Endothelial cell of umbilical vein (primary cell): ENCODE data around the gene SAP25. TPM values are rescaled to one million over a fixed set of nuclear protein-coding genes. Genes with fewer than 3 reads are reported as not detected.

Experiments
- BruUV-seq: library from RNA; stranded (reverse); fragments of 400-500 nt; replicated peaks from 2 replicates; lab custom pipeline; 2021; lab: Mats Ljungman, UMichigan
- CTCF ChIA-PET: fragments of 300-600, 350-600 bp; sonication (Branson Sonifier 250); formaldehyde crosslinking; loops from one replicate; lab custom pipeline; 2021; ENCODE audit warnings: antibody characterized with exemption, inconsistent platforms; lab: Charles Lee
- POLR2A ChIA-PET: fragments of 300-600, 350-600 bp; sonication (Branson Sonifier 250); formaldehyde crosslinking; loops from one replicate; lab custom pipeline; 2021; ENCODE audit warnings: antibody characterized with exemption, inconsistent platforms; lab: Charles Lee
- DNase-seq: peaks from one replicate; pipeline ENCODE4 v3.0.0-alpha.2; 2011; ENCODE audit warnings: low read depth, low spot score
- FAIRE-seq: peaks from 2 replicates; lab custom pipeline; 2011; peaks lifted over from hg19 to GRCh38; lab: Jason Lieb, UNC
- H2AFZ ChIP-seq: 2 replicates; pipeline ENCODE4 v1.6.0; 2012; ENCODE audit warnings: low read depth, low read length, control low read depth, inconsistent platforms
- H3K27ac ChIP-seq: 2 replicates; pipeline ENCODE4 v1.5.1; 2011; ENCODE audit warnings: low read depth, mild to moderate bottlenecking, control low read depth, low read length, moderate library complexity; ENCODE audit not compliant: insufficient read depth
- H3K27me3 ChIP-seq, 2 experiments: 2 replicates each; pipeline versions ENCODE4 v1.6.0 to v1.6.1; 2011; ENCODE audit warnings: low read length in 2 of 2, mixed read lengths in 1 of 2; ENCODE audit not compliant: control insufficient read depth in 2 of 2, insufficient read depth in 2 of 2
- H3K36me3 ChIP-seq, 2 experiments: 2 replicates in 1 of 2; 3 replicates in 1 of 2; pipeline ENCODE4 v1.5.1; 2011; ENCODE audit warnings: low read length in 2 of 2, mild to moderate bottlenecking in 1 of 2, moderate library complexity in 1 of 2; ENCODE audit not compliant: control insufficient read depth in 2 of 2, insufficient read depth in 2 of 2; ENCODE audit errors: extremely low read depth in 1 of 2
- H3K4me1 ChIP-seq: 3 replicates; pipeline ENCODE4 v1.5.1; 2011; ENCODE audit warnings: mild to moderate bottlenecking, low read length; ENCODE audit not compliant: control insufficient read depth, insufficient read depth; ENCODE audit errors: extremely low read depth
- H3K4me2 ChIP-seq: 2 replicates; pipeline ENCODE4 v1.6.1; 2011; ENCODE audit warnings: low read length, control low read depth, mixed read lengths; ENCODE audit not compliant: insufficient read depth
- H3K4me3 ChIP-seq, 3 experiments: fragments of 200-600 bp in 1 of 3; sonication (generic), shearing (Covaris generic) in 1 of 3; replicated peaks in 1 of 3; 2 replicates each; pipeline ENCODE4 v1.5.1; 2011 to 2016; ENCODE audit warnings: control low read depth in 3 of 3, low read length in 3 of 3, mild to moderate bottlenecking in 2 of 3, inconsistent platforms in 1 of 3, low read depth in 1 of 3, moderate library complexity in 1 of 3; ENCODE audit not compliant: insufficient read depth in 1 of 3
- H3K79me2 ChIP-seq: 2 replicates; pipeline ENCODE4 v1.6.0; 2012; ENCODE audit warnings: low read length, inconsistent platforms; ENCODE audit not compliant: control insufficient read depth, insufficient read depth
- H3K9ac ChIP-seq: replicated peaks from 2 replicates; pipeline ENCODE3; 2011; ENCODE audit warnings: low read length, control low read depth; ENCODE audit not compliant: insufficient read depth; ENCODE audit errors: extremely low read depth
- H3K9me1 ChIP-seq: replicated peaks from 3 replicates; pipeline ENCODE4 v1.6.0; 2011; ENCODE audit warnings: mild to moderate bottlenecking, low read length; ENCODE audit not compliant: control insufficient read depth, insufficient read depth; ENCODE audit errors: extremely low read depth
- H3K9me3 ChIP-seq: replicated peaks from 2 replicates; pipeline ENCODE4 v1.5.1; 2012; ENCODE audit warnings: low read length, inconsistent platforms; ENCODE audit not compliant: control insufficient read depth, insufficient read depth
- H4K20me1 ChIP-seq: replicated peaks from 2 replicates; pipeline ENCODE3; 2011; ENCODE audit warnings: mild to moderate bottlenecking, low read length; ENCODE audit not compliant: control insufficient read depth, insufficient read depth; ENCODE audit errors: extremely low read depth
- EZH2 ChIP-seq: IDR thresholded peaks from 2 replicates; pipeline ENCODE4 v1.6.1; 2012; ENCODE audit warnings: borderline replicate concordance, low read depth, mild to moderate bottlenecking, moderate library complexity, low read length, inconsistent platforms; ENCODE audit not compliant: severe bottlenecking
- FOS ChIP-seq: IDR thresholded peaks from 2 replicates; pipeline ENCODE4 v1.6.1; 2011; ENCODE audit warnings: mild to moderate bottlenecking, low read length, moderate library complexity, borderline replicate concordance; ENCODE audit not compliant: insufficient read depth
- GATA2 ChIP-seq: IDR thresholded peaks from 2 replicates; pipeline ENCODE4 v1.7.0; 2011; ENCODE audit warnings: low read depth, mild to moderate bottlenecking, moderate library complexity, mixed read lengths, low read length; ENCODE audit not compliant: insufficient read length, insufficient read depth
- JUN ChIP-seq: IDR thresholded peaks from 2 replicates; pipeline ENCODE4 v1.6.1; 2011; ENCODE audit warnings: borderline replicate concordance, low read depth; ENCODE audit not compliant: insufficient read length, insufficient read depth
- MAX ChIP-seq: IDR thresholded peaks from 2 replicates; pipeline ENCODE4 v1.6.1; 2011; ENCODE audit not compliant: insufficient read depth, insufficient read length
- MYC ChIP-seq: IDR thresholded peaks from one replicate; pipeline ENCODE4 v1.6.1; 2011; ENCODE audit warnings: mild to moderate bottlenecking, low read depth, low read length
- POLR2A ChIP-seq: IDR thresholded peaks from 2 replicates; pipeline ENCODE4 v1.6.1; 2012; ENCODE audit warnings: low read depth, mild to moderate bottlenecking, control low read depth, low read length
- POLR2AphosphoS5 ChIP-seq: IDR thresholded peaks from 2 replicates; pipeline ENCODE4 v1.6.1; 2012; ENCODE audit warnings: low read depth, mild to moderate bottlenecking, control low read depth, low read length, moderate library complexity; ENCODE audit not compliant: insufficient read depth
- dilution Hi-C: fragments of 300-500 bp; cut with MboI; formaldehyde crosslinking; loops from one replicate; pipeline ENCODE4 v1.15.0; 2019; ENCODE audit warnings: low sequenced_read_pairs; ENCODE audit not compliant: extremely low pct_ligation_motif_present
- intact Hi-C: fragments of 100-400 bp; cut with micrococcal nuclease; formaldehyde crosslinking; loops from one replicate; pipeline ENCODE4 v1.10.0; 2022
- polyA plus RNA-seq, 4 experiments: library from polyadenylated mRNA; depleted of rRNA in 3 of 4; stranded (reverse) in 3 of 4; unstranded in 1 of 4; fragments of >200 nt; gene quantifications; 2 replicates each; pipeline versions ENCODE4 v1.2.1 to v1.2.3, GENCODE V29; 2011 to 2012; ENCODE audit warnings: missing spikeins in 1 of 4
- total RNA-seq: library from RNA; stranded (reverse); gene quantifications from 2 replicates; pipeline ENCODE4 v1.2.3, GENCODE V29; 2021

SAP25 gene
- total and polyA plus RNA-seq, 2 donors (not counting 3 experiments of a cell fraction or from before 2014, with no cell fraction given): 3.2 TPM

- BruUV-seq: no TSS peak
- Histone ChIP-seq H3K27me3 (peaks cover 0 to 3% of the 10 kb centered on the region in 2 experiments), H3K36me3 (peaks cover 13 to 21% of the 10 kb centered on the region in 2 experiments), H3K9me1 (no peaks in the 10 kb centered on the region), H2AFZ (no peak overlapping the region), H3K9ac (peak overlapping the region; percentile 92), H3K27ac (peak overlapping the region; percentile 65), H3K4me2 (peak overlapping the region; percentile 95), H4K20me1 (no peaks in the 10 kb centered on the region), H3K4me1 (peaks cover 32% of the 10 kb centered on the region), H3K4me3 (peak overlapping the region; percentile 86 to 95 (median 93)), H3K79me2 (peaks cover 29% of the 10 kb centered on the region), H3K9me3 (no peaks in the 10 kb centered on the region)
- CTCF ChIA-PET: interaction anchor here (0.8 to 3.3 kb wide), 9 partner anchors 12 to 92 kb away, joined by 3 to 19 read pairs (median 8); partner anchors contain the start of gene MOSPD3
- DNase-seq: peak; percentile 68
- FAIRE-seq: peak; percentile 72
- dilution Hi-C loops (no loop called here), intact Hi-C loops (loop anchor here (2.0 to 10.0 kb wide), 3 partner anchors 46 to 280 kb away; partner anchors contain the start of genes AGFG2, GIGYF1 and TRIP6)
- TF ChIP-seq GATA2 (no peak), POLR2A (no peak), JUN (no peak), MAX (no peak), FOS (no peak), EZH2 (no peak), POLR2AphosphoS5 (no peak), MYC (no peak)
- POLR2A ChIA-PET: interaction anchor here (0.6 to 3.6 kb wide), 12 partner anchors 8 to 156 kb away, joined by 3 to 28 read pairs (median 6); partner anchors contain the start of genes GNB2, MOSPD3, POP7 and ZCWPW1
Measured at GRCh38 chr7:100584683-100585510, 11.2 kb upstream of the SAP25 start.
